GM12892 (cell line): ENCODE data around the gene GABRD.

Experiments
- POLR2A ChIP-seq: IDR thresholded peaks from 2 replicates; pipeline ENCODE4 v1.6.1; 2011; ENCODE audit warnings: low read depth, low read length, control low read depth
- POLR2AphosphoS5 ChIP-seq: IDR thresholded peaks from 2 replicates; pipeline ENCODE4 v1.6.1; 2011; ENCODE audit warnings: low read depth, low read length, control low read depth
- TAF1 ChIP-seq: IDR thresholded peaks from 2 replicates; pipeline ENCODE4 v1.6.1; 2011; ENCODE audit warnings: low read depth, mild to moderate bottlenecking, control low read depth, low read length, borderline replicate concordance

DNA sequence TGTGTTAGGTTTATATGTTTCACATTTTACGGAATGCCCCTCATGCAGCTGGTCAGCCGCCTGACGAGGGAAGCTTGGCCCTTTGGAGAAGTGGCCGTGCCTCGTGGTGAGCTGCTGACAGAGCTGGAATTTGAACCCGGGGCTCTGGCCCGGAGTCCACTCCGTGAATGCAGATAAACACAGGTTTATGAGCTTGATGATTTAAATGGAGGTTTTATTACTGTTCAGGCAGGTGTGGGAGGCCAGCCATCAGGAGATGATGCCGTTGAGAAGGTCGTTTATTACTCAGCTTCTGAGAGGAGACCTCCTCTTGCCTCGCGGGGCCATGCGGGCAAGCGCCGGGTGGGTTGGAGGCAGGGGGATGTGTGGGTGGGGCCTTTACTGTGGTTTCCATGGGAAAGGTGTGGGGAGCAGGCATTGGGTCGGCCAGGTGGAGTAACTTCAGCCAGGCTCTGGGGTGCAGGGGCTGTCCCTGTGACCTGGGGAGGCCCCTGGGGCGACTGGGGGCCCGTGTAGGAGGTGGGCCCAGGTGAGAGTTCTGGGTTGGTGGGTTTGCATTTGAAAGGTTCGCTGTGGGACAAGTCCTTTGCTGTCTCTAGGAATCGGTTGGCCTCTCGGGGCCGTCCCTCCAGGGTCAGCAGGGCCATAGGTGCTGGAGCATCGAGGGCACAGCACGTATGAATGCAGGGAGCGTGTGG is 53.1 kb downstream of the GABRD start:
- no peak for TF ChIP-seq POLR2AphosphoS5
- TF ChIP-seq POLR2A = no peak
- no peak for TF ChIP-seq TAF1
